Endodermal cell (in vitro differentiated cells): ENCODE results near the gene RBM38. TPM values are rescaled to one million over a fixed set of nuclear protein-coding genes. Genes with fewer than 3 reads are reported as not detected.

Experiments
- DNase-seq: peaks from one replicate; pipeline ENCODE4 v3.0.0-alpha.2; 2017
- H3K27ac ChIP-seq: 2 replicates; pipeline ENCODE4 v1.5.1; 2013; ENCODE audit warnings: mild to moderate bottlenecking, low read depth, low read length, moderate library complexity
- H3K27me3 ChIP-seq: 2 replicates; pipeline ENCODE4 v1.6.1; 2013; ENCODE audit warnings: mild to moderate bottlenecking, low read length, moderate library complexity; ENCODE audit not compliant: insufficient read depth, control insufficient read depth, poor library complexity, severe bottlenecking
- H3K36me3 ChIP-seq: 2 replicates; pipeline ENCODE4 v1.7.0; 2013; ENCODE audit warnings: mild to moderate bottlenecking, low read length, moderate library complexity; ENCODE audit not compliant: control insufficient read depth, insufficient read depth
- H3K4me1 ChIP-seq: one replicate; pipeline ENCODE4 v1.7.0; 2013; ENCODE audit warnings: low read length; ENCODE audit not compliant: control insufficient read depth, insufficient read depth
- H3K4me3 ChIP-seq: 2 replicates; pipeline ENCODE4 v1.5.1; 2013; ENCODE audit warnings: mild to moderate bottlenecking, low read length, moderate library complexity
- H3K9ac ChIP-seq: 2 replicates; pipeline ENCODE4 v1.6.1; 2013; ENCODE audit warnings: mild to moderate bottlenecking, low read length, moderate library complexity; ENCODE audit not compliant: poor library complexity, severe bottlenecking; ENCODE audit errors: extremely low read depth
- H3K9me3 ChIP-seq: 2 replicates; pipeline ENCODE4 v1.6.1; 2013; ENCODE audit warnings: mild to moderate bottlenecking, low read length, moderate library complexity; ENCODE audit not compliant: control insufficient read depth
- H3K27ac Mint-ChIP-seq: 2 replicates; pipeline ENCODE4 v1.8.0; 2020; ENCODE audit warnings: mixed read lengths
- H3K27me3 Mint-ChIP-seq: 2 replicates; pipeline ENCODE4 v1.8.0; 2021; ENCODE audit warnings: mild to moderate bottlenecking, mixed read lengths; ENCODE audit not compliant: insufficient read depth
- H3K36me3 Mint-ChIP-seq: 2 replicates; pipeline ENCODE4 v1.8.0; 2020; ENCODE audit warnings: low read depth, mixed read lengths
- H3K4me1 Mint-ChIP-seq: 2 replicates; pipeline ENCODE4 v1.8.0; 2020; ENCODE audit warnings: mixed read lengths
- H3K4me3 Mint-ChIP-seq: 2 replicates; pipeline ENCODE4 v1.8.0; 2020; ENCODE audit warnings: mild to moderate bottlenecking, moderate library complexity, mixed read lengths
- H3K9me3 Mint-ChIP-seq: 2 replicates; pipeline ENCODE4 v1.8.0; 2020; ENCODE audit warnings: mild to moderate bottlenecking, mixed read lengths
- WGBS, 2 experiments: methylation state at CpG; one replicate each; pipeline versions ENCODE4 v1.1.5 to v1.1.7; 2013; ENCODE audit warnings: missing lambda C conversion rate in 2 of 2, mixed read lengths in 1 of 2; ENCODE audit not compliant: insufficient coverage in 1 of 2, insufficient read length in 1 of 2; 5-methylcytosine and 5-hydroxymethylcytosine counted together
- long read RNA-seq, 4 experiments: library from polyadenylated mRNA in 2 of 4; library from RNA in 1 of 4; library from capped mRNA in 1 of 4; stranded (forward) in 3 of 4; unstranded in 1 of 4; transcript quantifications; one replicate each; pipeline ENCODE4 v2.0.0, GENCODE V29; 2020 to 2021; ENCODE audit warnings: inconsistent platforms in 1 of 4
- polyA plus RNA-seq, 2 experiments: library from polyadenylated mRNA; stranded (reverse); fragments of 50-300 nt; gene quantifications; one replicate each; pipeline ENCODE4 v1.2.3, GENCODE V29; 2013
- total RNA-seq, 2 donors: library from RNA; stranded (reverse); fragmentation: NEBNext Ultra II Directional in 1 of 2; extraction: Animal tissue kit (Norgen Biotek cat#: 25700) in 1 of 2; gene quantifications; 2 replicates in 1 of 2; 3 replicates in 1 of 2; pipeline ENCODE4 v1.2.1, GENCODE V29; 2021
- TF ChIP-seq, protein P1 (sequence below): fragments of 200-600 bp; sonication (generic); conservative IDR thresholded peaks from 2 replicates; pipeline ENCODE4 v1.5.0; 2021; ENCODE audit warnings: antibody characterized with exemption, mild to moderate bottlenecking

RBM38 gene
- total RNA-seq, result 10 to 100 TPM; 29.0 to 30.2 TPM
- 58.7 TPM for polyA plus RNA-seq (2013, experiment 1 of 2)
- 59.5 TPM for polyA plus RNA-seq (2013, experiment 2 of 2)
- long read RNA-seq, experiment 1, transcript RBM38-203 (4 exons, 2,382 nt), result major isoform, 11 of 24 reads
- long read RNA-seq, experiment 1, partial matches to known transcripts, result 11 of 24 reads
- long read RNA-seq, experiment 1, other reads (novel, unspliced or antisense), result 1 of 24 reads
- long read RNA-seq, experiment 2, transcript RBM38-205 (3 exons, 686 nt), result minor isoform, 8 of 85 reads
- long read RNA-seq, experiment 2, transcript RBM38-203 (4 exons, 2,382 nt), result major isoform, 65 of 85 reads
- long read RNA-seq, experiment 2, partial matches to known transcripts, result 0 of 85 reads
- long read RNA-seq, experiment 2, other reads (novel, unspliced or antisense), result 12 of 85 reads
- long read RNA-seq, experiment 3, transcript RBM38-203 (4 exons, 2,382 nt), result major isoform, 5 of 12 reads
- long read RNA-seq, experiment 3, partial matches to known transcripts, result 4 of 12 reads
- long read RNA-seq, experiment 3, other reads (novel, unspliced or antisense), result 1 of 12 reads
- long read RNA-seq, experiment 4, partial matches to known transcripts, result 0 of 1 reads
- long read RNA-seq, experiment 4, other reads (novel, unspliced or antisense), result 1 of 1 reads

DNA sequence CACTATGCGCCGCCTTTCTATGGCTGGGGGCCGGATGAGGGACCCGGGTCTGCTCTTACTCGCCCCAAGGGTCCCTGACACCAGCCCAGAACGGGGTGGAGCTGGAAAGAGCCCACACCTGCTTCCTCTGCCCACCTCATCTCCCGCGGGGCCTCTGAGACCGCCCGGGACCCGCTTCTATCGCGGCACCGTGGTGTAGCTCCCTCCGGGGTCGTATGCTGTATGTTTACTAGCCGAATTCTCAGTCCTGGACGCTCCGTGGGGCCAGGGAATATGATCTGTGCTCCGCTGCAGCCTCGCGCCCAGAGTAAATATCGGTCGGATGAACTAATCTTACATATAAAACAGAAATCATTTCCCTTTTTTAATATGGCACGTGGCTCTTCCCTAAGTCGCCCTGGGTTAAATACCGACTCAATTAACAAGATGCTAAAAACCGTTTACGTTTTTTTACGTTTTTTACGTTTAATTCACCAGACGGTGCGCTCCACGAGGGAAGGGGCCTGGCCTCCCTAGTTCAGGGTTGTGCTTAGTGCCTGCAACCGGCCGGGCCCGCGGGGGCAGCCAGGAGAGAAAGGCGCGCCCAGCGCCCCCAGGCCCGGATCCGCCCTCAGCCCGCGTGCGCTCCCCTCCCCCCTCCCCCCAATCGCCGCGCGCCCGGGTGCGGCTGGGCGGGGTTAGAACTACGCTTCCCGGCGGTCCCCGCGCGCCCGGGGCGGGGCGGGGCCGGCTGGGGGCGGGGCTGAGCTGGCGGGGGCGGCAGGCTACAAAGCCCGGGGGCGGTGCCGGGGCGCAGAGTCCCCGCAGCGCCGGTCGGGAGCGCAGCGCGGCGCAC, at the start of gene RBM38:
TSS of gene RBM38 (plus strand) at position 793 of the 835 bp plus-strand sequence. CDS start 186 bp downstream, outside the sequence.
- peaks cover 16% of the 10 kb centered on the region for H3K27me3 ChIP-seq
- DNase-seq, result peak; percentile 92
- peaks cover 4% of the 10 kb centered on the region for H3K36me3 ChIP-seq
- H3K4me3 Mint-ChIP-seq, result peak within 1 kb of the TSS; percentile 75
- peaks cover 7% of the 10 kb centered on the region for H3K4me1 ChIP-seq
- no peak within 1 kb of the TSS for H3K27ac ChIP-seq
- peak within 1 kb of the TSS; percentile 66 for H3K27ac Mint-ChIP-seq
- peak within 1 kb of the TSS; percentile 34 for H3K9ac ChIP-seq
- peak within 1 kb of the TSS; percentile 80 for H3K4me3 ChIP-seq
- 15 to 28% methylated on average over 39 to 75 of the region's 78 CpGs for WGBS, 2 experiments
- H3K4me1 Mint-ChIP-seq, result peaks cover 16% of the 10 kb centered on the region
- no peaks in the 10 kb centered on the region for H3K9me3 ChIP-seq
- TF ChIP-seq, protein P1, sequence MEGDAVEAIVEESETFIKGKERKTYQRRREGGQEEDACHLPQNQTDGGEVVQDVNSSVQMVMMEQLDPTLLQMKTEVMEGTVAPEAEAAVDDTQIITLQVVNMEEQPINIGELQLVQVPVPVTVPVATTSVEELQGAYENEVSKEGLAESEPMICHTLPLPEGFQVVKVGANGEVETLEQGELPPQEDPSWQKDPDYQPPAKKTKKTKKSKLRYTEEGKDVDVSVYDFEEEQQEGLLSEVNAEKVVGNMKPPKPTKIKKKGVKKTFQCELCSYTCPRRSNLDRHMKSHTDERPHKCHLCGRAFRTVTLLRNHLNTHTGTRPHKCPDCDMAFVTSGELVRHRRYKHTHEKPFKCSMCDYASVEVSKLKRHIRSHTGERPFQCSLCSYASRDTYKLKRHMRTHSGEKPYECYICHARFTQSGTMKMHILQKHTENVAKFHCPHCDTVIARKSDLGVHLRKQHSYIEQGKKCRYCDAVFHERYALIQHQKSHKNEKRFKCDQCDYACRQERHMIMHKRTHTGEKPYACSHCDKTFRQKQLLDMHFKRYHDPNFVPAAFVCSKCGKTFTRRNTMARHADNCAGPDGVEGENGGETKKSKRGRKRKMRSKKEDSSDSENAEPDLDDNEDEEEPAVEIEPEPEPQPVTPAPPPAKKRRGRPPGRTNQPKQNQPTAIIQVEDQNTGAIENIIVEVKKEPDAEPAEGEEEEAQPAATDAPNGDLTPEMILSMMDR, result no peak
- no peaks in the 10 kb centered on the region for H3K9me3 Mint-ChIP-seq
- H3K36me3 Mint-ChIP-seq, result peaks cover 22% of the 10 kb centered on the region
- peaks cover 14% of the 10 kb centered on the region for H3K27me3 Mint-ChIP-seq

GRCh38 chr20:57341663-57342062, 49.5 kb upstream of the RBM38 start:
- Mint-ChIP-seq H3K4me1 (no peaks in the 10 kb centered on the region), H3K4me3 (no peak overlapping the region), H3K27ac (no peak overlapping the region), H3K27me3 (no peaks in the 10 kb centered on the region), H3K9me3 (no peaks in the 10 kb centered on the region), H3K36me3 (no peaks in the 10 kb centered on the region)
- Histone ChIP-seq H3K27ac (no peak overlapping the region), H3K27me3 (peaks cover 10% of the 10 kb centered on the region), H3K4me3 (no peak overlapping the region), H3K9me3 (no peaks in the 10 kb centered on the region), H3K4me1 (no peaks in the 10 kb centered on the region), H3K36me3 (no peaks in the 10 kb centered on the region), H3K9ac (no peak overlapping the region)
- WGBS, 2 experiments, result 60 to 93% methylated on average over 1 of the region's 2 CpGs
- TF ChIP-seq, protein P1, result no peak
- DNase-seq, result no peak

- H3K4me3 ChIP-seq, result no peak overlapping the region
- no peaks in the 10 kb centered on the region for H3K9me3 ChIP-seq
- H3K27ac ChIP-seq, result no peak overlapping the region
- Mint-ChIP-seq H3K9me3 (no peaks in the 10 kb centered on the region), H3K4me3 (no peak overlapping the region), H3K4me1 (no peaks in the 10 kb centered on the region), H3K36me3 (no peaks in the 10 kb centered on the region), H3K27ac (no peak overlapping the region), H3K27me3 (no peaks in the 10 kb centered on the region)
- TF ChIP-seq, protein P1, result no peak
- H3K27me3 ChIP-seq, result peaks cover 10% of the 10 kb centered on the region
- no peak for DNase-seq
- H3K9ac ChIP-seq, result no peak overlapping the region
- WGBS, 2 experiments, result 84 to 90% methylated on average over 2 of the region's 2 CpGs
- no peaks in the 10 kb centered on the region for H3K4me1 ChIP-seq
- no peaks in the 10 kb centered on the region for H3K36me3 ChIP-seq
These were observed 48.4 kb upstream of the RBM38 start for GRCh38 chr20:57342829-57343228.
